ENCODE measurements around the gene DLG2. TPM values are rescaled to one million over a fixed set of nuclear protein-coding genes. Genes with fewer than 3 reads are reported as not detected.

DLG2 gene
- total and polyA plus RNA-seq, 2 of the 8 experiments (the other 6 are each of a cell fraction or from before 2014, with no cell fraction given), result 1.7 to 14.3 TPM

DNA sequence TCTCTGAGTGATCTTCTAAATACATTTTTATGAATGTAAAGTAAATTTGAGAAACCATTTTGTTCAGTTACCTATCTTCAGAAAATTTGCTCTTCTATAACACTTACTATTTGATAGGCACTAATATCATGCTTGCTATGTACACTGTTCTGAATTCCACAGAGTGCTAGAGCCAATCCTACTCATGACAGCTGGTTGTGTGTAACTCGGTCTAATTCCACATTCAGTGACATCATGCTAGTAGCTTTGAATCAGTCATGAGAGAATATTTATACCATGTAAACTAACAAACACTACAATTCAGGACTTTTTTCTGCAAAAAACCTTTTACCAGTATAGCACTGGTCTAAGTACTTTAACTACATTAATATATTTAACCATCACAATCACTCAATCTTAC, 902.9 kb downstream of the DLG2 start (continued):
- TF ChIP-seq, protein P1, sequence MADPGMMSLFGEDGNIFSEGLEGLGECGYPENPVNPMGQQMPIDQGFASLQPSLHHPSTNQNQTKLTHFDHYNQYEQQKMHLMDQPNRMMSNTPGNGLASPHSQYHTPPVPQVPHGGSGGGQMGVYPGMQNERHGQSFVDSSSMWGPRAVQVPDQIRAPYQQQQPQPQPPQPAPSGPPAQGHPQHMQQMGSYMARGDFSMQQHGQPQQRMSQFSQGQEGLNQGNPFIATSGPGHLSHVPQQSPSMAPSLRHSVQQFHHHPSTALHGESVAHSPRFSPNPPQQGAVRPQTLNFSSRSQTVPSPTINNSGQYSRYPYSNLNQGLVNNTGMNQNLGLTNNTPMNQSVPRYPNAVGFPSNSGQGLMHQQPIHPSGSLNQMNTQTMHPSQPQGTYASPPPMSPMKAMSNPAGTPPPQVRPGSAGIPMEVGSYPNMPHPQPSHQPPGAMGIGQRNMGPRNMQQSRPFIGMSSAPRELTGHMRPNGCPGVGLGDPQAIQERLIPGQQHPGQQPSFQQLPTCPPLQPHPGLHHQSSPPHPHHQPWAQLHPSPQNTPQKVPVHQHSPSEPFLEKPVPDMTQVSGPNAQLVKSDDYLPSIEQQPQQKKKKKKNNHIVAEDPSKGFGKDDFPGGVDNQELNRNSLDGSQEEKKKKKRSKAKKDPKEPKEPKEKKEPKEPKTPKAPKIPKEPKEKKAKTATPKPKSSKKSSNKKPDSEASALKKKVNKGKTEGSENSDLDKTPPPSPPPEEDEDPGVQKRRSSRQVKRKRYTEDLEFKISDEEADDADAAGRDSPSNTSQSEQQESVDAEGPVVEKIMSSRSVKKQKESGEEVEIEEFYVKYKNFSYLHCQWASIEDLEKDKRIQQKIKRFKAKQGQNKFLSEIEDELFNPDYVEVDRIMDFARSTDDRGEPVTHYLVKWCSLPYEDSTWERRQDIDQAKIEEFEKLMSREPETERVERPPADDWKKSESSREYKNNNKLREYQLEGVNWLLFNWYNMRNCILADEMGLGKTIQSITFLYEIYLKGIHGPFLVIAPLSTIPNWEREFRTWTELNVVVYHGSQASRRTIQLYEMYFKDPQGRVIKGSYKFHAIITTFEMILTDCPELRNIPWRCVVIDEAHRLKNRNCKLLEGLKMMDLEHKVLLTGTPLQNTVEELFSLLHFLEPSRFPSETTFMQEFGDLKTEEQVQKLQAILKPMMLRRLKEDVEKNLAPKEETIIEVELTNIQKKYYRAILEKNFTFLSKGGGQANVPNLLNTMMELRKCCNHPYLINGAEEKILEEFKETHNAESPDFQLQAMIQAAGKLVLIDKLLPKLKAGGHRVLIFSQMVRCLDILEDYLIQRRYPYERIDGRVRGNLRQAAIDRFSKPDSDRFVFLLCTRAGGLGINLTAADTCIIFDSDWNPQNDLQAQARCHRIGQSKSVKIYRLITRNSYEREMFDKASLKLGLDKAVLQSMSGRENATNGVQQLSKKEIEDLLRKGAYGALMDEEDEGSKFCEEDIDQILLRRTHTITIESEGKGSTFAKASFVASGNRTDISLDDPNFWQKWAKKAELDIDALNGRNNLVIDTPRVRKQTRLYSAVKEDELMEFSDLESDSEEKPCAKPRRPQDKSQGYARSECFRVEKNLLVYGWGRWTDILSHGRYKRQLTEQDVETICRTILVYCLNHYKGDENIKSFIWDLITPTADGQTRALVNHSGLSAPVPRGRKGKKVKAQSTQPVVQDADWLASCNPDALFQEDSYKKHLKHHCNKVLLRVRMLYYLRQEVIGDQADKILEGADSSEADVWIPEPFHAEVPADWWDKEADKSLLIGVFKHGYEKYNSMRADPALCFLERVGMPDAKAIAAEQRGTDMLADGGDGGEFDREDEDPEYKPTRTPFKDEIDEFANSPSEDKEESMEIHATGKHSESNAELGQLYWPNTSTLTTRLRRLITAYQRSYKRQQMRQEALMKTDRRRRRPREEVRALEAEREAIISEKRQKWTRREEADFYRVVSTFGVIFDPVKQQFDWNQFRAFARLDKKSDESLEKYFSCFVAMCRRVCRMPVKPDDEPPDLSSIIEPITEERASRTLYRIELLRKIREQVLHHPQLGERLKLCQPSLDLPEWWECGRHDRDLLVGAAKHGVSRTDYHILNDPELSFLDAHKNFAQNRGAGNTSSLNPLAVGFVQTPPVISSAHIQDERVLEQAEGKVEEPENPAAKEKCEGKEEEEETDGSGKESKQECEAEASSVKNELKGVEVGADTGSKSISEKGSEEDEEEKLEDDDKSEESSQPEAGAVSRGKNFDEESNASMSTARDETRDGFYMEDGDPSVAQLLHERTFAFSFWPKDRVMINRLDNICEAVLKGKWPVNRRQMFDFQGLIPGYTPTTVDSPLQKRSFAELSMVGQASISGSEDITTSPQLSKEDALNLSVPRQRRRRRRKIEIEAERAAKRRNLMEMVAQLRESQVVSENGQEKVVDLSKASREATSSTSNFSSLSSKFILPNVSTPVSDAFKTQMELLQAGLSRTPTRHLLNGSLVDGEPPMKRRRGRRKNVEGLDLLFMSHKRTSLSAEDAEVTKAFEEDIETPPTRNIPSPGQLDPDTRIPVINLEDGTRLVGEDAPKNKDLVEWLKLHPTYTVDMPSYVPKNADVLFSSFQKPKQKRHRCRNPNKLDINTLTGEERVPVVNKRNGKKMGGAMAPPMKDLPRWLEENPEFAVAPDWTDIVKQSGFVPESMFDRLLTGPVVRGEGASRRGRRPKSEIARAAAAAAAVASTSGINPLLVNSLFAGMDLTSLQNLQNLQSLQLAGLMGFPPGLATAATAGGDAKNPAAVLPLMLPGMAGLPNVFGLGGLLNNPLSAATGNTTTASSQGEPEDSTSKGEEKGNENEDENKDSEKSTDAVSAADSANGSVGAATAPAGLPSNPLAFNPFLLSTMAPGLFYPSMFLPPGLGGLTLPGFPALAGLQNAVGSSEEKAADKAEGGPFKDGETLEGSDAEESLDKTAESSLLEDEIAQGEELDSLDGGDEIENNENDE (IDR thresholded peaks at IDR 0.05; ENCODE audit: insufficient replicate concordance, low read length), result no peak
- TF ChIP-seq CEBPB (IDR thresholded peaks at IDR 0.05; ENCODE audit: low read depth, low read length), result no peak
- TF ChIP-seq RXRA (IDR thresholded peaks at IDR 0.05; ENCODE audit: insufficient read depth, low read depth, low read length), result no peak
- TF ChIP-seq TCF12 (IDR thresholded peaks at IDR 0.05; ENCODE audit: low read depth, low read length), result no peak
- TF ChIP-seq CREB1 (IDR thresholded peaks at IDR 0.05), result no peak
- TF ChIP-seq KDM1A (IDR thresholded peaks at IDR 0.05; ENCODE audit: borderline replicate concordance, low read length), result no peak
- TF ChIP-seq, protein P2, sequence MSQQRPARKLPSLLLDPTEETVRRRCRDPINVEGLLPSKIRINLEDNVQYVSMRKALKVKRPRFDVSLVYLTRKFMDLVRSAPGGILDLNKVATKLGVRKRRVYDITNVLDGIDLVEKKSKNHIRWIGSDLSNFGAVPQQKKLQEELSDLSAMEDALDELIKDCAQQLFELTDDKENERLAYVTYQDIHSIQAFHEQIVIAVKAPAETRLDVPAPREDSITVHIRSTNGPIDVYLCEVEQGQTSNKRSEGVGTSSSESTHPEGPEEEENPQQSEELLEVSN (IDR thresholded peaks at IDR 0.05), result no peak
- no peak for TF ChIP-seq EP300 (IDR thresholded peaks at IDR 0.05; ENCODE audit: borderline replicate concordance in 1 of 2, low read depth in 2 of 2, low read length in 2 of 2)
- no peak for TF ChIP-seq TBP (IDR thresholded peaks at IDR 0.05; ENCODE audit: low read depth, low read length)
